Nucleus accumbens (tissue), 56 donors: ENCODE data around the gene TOP2A.

Source experiments
- DNase-seq, 56 donors: peaks; one replicate each; lab custom pipeline; 2025; lab: John Stamatoyannopoulos, UW

TOP2A gene

DNA sequence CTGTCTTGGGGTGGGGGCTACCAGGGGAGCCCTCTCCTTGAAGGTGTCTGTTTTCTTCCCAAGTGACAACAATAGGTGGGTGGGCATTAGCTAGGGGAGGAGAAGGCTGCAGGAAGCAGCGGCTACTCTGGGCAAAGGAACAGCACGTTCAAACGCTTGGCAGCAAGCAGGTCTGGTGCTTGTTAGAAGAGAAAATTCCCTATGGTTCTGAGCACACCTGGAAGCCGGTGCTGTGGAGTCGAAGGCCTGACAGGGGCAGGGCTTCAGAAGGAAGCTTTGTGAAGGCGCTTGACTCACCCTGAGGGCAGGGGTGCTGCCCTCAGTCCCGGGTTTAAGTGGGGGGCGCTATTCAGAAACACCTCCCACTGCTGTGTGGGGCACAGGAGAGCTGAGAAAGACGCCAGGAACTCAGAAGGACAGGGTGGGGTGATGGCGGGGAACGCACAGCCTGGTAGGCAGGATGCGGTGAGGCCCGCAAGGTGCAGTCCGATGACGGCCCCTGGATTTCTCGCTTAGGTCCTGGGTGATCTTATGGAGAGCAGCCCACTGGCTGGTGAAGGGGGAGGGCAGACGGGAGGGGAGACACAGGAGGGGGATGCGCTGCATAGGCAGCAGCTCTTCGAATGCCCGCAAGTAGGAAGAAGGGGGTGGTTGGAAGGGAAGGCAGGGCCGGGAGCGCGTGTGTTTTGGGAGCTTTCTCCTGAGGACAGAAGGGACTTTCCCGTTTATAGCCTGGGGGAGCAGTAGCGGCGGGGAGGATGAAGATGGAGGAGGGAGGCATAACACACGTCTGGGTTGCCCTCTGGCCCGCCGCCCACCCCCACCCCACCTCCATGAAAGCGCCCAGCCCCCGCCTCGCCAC is 56.4 kb downstream of the TOP2A start:
- no peak for DNase-seq

DNA sequence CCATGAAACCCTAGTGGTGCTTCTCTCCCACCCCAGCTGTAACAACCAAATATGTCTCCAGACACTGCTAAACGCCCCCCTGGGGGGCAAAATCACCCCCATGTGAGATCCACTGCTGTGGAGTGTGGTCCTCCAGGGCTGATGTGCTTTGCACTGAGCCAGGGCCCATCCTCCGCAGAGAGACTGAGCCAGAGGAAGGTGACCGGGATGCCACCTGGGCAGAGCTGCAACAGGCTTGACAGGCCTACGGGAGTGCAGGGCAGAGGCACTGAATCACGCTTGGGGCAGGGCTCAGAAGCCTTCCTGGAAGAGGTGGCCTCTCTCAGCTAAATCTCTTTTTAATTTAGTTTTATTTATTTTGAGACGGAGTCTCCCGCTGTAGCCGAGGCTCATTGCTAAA is 57.6 kb downstream of the TOP2A start:
- no peak for DNase-seq

GRCh38 chr17:40358323-40359038 is 59.2 kb downstream of the TOP2A start:
- peak in 51 of 56 donors; percentile 32 to 95 (median 70) for DNase-seq

DNA sequence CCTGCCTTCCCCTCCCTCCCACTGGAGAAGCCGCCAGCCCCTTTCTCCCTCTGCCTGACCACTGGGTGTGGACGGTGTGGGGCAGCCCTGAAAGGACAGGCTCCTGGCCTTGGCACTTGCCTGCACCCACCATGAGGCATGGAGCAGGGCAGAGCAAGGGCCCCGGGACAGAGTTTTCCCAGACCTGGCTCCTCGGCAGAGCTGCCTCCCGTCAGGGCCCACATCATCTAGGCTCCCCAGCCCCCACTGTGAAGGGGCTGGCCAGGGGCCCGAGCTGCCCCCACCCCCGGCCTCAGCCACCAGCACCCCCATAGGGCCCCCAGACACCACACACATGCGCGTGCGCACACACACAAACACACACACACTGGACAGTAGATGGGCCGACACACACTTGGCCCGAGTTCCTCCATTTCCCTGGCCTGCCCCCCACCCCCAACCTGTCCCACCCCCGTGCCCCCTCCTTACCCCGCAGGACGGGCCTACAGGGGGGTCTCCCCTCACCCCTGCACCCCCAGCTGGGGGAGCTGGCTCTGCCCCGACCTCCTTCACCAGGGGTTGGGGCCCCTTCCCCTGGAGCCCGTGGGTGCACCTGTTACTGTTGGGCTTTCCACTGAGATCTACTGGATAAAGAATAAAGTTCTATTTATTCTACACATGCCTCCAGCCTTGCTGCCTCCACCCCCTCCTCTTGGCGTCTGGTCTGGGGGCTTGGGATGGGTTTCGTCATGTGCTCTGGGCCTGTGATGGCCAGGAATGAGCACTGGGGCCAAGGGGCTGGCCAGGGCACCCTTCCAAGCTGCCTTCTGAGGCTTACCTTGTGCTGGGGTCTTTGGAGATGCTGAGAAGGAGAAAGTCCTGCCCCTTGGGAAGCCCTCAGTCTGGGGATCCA is 60.5 kb downstream of the TOP2A start:
- no peak for DNase-seq

GRCh38 chr17:40355804-40356758 is 61.6 kb downstream of the TOP2A start:
- DNase-seq, result no peak

DNA sequence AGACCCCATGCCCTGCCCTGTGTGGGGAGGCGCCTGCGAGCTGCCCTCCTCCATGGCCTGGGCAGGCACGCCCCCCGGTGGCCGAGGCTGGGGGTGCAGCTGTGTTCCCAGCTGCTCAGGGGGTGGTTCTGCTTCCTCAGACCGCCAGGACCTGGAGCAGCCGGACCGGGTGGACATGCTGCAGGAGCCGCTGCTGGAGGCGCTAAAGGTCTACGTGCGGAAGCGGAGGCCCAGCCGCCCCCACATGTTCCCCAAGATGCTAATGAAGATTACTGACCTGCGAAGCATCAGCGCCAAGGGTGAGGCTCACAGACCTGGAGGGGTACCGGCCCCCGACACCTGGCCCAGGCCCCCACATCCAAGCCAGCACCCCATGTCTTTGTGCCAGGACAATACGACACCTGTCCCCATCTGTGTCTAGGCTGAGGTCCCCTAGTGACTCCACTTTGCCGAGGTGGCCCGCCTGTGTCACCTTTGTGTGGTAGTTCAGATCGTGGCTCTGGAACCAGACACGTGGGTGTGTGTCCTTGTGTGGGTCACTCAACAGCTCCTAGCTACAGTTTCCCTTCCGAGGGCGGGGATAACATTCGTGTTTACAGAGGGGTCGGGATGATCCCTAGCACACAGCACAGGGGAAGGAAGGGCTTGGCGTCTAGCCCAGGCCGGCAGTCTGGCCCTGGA is 62.4 kb downstream of the TOP2A start:
- peak in 42 of 56 donors; percentile 15 to 83 (median 50) for DNase-seq

- no peak for DNase-seq
Measured at GRCh38 chr17:40354221-40355122, 63.2 kb downstream of the TOP2A start.

DNA sequence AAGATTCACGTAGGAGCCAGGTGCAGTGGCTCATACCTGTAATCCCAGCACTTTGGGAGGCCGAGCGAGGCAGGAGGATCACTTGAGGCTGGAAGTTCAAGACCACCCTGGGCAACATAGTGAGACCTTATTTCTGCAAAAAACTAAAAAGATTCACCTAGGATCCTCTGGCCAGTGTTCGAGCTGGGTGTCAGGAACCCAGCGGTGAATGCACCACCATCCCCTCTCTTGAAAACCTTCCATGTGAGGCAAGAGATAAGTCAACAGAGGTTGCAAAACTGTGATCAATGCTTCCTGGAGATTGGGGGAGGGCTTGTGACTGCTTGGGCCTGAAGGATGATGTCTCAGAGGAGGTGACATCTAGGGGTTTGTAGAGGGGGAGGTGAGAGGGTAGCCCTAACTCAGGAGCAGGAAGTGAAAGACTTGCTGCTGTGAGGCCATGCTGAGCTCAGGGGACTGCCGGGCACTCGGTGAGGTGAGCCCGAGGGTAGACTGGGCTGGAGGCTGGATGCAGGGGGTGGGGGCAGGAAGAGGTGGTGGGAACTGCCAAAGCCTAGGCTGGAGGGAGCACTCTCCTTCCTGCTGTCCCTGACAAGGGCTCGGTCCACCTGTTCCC is 64.8 kb downstream of the TOP2A start:
- no peak for DNase-seq

DNA sequence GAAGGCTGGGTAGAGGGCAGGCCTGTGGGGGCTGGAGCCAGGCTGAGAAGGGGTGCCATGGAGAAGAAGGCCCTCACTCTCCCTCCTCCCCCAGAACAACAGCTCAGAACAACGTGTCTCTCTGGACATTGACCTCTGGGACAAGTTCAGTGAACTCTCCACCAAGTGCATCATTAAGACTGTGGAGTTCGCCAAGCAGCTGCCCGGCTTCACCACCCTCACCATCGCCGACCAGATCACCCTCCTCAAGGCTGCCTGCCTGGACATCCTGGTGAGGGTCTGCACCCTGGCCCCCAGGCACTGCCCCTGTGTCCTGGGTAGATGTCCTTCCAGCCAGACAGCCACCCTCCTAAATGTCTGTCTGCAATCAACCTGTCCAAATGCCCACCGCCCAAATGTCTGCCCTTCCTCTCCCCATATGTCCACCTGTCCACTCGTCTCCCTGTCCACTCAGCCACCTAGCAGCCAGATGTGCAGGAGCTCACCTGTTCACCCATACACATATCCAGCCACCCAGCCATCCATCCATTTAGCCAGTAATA is 65.4 kb downstream of the TOP2A start:
- DNase-seq, result no peak

GRCh38 chr17:40351359-40352236 is 66.1 kb downstream of the TOP2A start:
- peak in 1 of 56 donors; percentile 17 for DNase-seq

GRCh38 chr17:40350689-40351358 is 66.9 kb downstream of the TOP2A start:
- DNase-seq, result peak in 9 of 56 donors; percentile 22 to 51 (median 36)

- DNase-seq, result peak in 5 of 56 donors; percentile 13 to 64 (median 32)
Measured at GRCh38 chr17:40349895-40350688, 67.6 kb downstream of the TOP2A start.

- peak in 1 of 56 donors; percentile 17 for DNase-seq
Measured at GRCh38 chr17:40349477-40349894, 68.2 kb downstream of the TOP2A start.
